Astrocyte of the cerebellum (primary cell): Measurements from ENCODE around the gene SPNS2.

Experiments
- DNase-seq: peaks from one replicate; pipeline ENCODE4 v3.0.0-alpha.2; 2011; ENCODE audit warnings: low read depth
- H3K4me3 ChIP-seq: 2 replicates; pipeline ENCODE4 v1.5.1; 2011; ENCODE audit warnings: mild to moderate bottlenecking, low read depth, low read length, moderate library complexity
- in situ Hi-C: cut with HindIII; loops from 2 replicates; pipeline ENCODE4 v1.10.0; 2017; ENCODE audit warnings: low sequenced_read_pairs
- TF ChIP-seq, protein P1 (sequence below): IDR thresholded peaks from 2 replicates; pipeline ENCODE4 v1.5.1; 2012; ENCODE audit warnings: low read length, low read depth, moderate library complexity, mild to moderate bottlenecking; ENCODE audit errors: missing control alignments

SPNS2 gene

DNA sequence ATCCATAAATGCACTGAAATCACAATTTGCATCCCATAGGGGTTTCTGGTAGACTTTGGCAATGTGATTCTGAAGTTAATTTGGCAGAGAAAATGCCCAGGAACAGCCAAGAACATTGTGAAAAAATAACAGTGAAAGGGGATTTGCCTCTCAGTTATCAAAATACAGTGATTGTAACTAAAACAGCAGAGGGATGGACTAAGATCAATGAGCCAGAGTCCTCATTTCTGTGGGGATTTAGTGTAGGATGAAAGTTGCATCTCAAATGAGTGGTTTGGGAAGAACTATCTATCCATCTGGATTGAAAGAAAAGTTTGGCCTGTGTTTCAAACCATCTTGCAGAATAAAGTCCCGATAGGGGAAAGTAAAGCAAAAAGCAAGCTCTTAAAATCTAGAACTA, 28.5 kb downstream of the SPNS2 start:
- in situ Hi-C loops: no loop called here
- no peak overlapping the region for H3K4me3 ChIP-seq
- DNase-seq: no peak
- TF ChIP-seq, protein P1, sequence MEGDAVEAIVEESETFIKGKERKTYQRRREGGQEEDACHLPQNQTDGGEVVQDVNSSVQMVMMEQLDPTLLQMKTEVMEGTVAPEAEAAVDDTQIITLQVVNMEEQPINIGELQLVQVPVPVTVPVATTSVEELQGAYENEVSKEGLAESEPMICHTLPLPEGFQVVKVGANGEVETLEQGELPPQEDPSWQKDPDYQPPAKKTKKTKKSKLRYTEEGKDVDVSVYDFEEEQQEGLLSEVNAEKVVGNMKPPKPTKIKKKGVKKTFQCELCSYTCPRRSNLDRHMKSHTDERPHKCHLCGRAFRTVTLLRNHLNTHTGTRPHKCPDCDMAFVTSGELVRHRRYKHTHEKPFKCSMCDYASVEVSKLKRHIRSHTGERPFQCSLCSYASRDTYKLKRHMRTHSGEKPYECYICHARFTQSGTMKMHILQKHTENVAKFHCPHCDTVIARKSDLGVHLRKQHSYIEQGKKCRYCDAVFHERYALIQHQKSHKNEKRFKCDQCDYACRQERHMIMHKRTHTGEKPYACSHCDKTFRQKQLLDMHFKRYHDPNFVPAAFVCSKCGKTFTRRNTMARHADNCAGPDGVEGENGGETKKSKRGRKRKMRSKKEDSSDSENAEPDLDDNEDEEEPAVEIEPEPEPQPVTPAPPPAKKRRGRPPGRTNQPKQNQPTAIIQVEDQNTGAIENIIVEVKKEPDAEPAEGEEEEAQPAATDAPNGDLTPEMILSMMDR: no peak

DNA sequence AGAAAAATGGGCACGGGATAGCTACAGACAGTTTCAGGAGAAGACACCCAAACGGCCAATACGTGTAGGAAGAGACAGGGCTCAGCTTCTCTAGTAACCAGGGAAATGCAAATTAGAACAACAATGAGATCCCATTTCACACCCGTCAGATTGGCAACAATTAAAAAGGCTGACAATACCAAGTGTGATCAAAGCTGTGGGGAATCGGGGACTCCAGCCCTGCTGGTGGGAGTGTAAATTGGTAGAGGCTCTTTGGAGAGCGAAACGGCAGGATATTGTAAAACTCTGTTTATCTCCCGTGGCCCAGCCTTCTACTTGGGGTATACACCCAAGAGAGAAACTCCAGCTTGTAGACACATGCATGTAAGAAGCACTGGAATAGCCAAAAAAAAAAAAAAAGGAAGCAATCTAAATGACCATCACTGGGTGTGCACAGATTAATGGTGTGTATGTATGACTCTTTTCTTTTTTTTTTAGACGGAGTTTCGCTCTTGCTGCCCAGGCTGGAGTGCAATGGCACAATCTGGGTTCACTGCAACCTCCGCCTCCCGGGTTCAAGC, 29.0 kb downstream of the SPNS2 start:
- no peak for DNase-seq
- in situ Hi-C loops: no loop called here
- no peak overlapping the region for H3K4me3 ChIP-seq
- TF ChIP-seq, protein P1: no peak

DNA sequence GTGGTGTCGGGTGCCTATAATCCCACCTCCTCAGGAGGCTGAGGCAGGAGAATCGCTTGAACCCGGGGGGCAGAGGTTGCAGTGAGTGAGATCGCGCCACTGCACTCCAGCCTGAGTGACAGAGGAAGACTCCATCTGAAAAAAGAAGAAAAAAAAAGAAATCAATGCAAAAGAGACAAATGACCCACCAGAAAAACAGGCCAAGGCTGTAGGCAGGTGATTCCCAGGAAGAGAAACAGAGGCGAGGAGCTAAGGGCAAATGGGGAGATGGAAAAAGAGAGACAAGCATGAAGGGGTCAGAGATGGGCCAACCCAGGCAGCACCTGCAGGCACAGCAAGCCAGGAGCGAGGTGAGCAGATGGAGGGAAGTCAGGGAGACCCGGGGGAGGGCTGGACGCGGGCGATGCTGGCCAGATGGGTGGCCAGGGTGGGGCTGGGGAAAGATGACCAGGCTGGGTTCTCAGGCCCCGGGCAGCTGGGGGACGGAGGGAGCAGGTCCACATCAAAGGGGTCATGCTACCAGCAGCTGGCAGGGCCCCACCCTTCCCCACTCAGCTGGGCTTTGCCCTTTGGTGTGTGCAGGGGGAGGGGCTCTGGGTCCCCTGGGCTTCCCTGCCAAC, 31.0 kb downstream of the SPNS2 start:
- H3K4me3 ChIP-seq: no peak overlapping the region
- TF ChIP-seq, protein P1: no peak
- in situ Hi-C loops: no loop called here
- DNase-seq: no peak

DNA sequence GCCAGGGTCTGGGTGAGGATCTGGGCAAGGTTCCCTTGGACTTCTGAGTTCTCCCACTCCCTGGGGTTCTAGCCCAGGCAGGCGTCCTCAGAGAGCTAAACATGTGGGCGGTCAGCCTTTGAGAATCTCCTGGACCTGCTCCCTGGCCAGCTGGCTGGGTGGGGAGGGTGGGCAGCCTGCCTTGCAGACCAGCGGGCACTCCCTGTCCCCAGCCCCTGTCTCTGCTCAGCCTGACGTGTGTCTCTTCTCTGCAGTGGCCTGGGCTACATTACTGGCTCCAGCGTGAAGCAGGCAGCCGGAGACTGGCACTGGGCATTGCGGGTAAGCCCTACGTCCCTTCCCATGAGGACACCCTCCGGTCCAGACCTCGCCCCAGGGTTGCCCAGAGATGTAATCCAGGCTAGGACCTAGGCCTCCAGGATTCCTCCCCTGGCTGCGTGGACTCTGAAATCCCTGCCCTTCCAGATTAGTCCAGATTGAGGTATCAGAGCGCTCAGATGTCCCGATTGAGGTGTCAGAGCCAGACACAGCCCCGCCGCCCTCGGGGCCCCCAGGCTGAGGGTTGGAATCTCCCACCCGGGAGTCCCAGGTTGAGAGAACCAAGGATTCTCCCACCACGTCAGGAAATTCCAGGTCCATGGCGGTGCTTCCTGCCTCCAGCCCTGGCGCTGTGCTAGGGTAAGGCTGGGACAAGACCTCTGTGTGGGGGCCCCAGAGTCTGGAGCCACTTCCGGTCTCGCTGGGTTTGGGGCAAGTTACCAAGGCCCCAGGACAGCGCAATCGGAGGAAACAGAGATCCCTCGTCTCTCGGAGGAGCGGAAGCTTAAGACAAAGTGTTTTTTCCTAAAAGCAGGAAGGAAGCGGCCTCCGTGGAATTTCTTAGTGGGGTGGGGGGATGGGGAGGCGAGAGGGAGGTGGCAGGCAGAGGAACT, 32.4 kb downstream of the SPNS2 start:
- DNase-seq: no peak
- in situ Hi-C loops: no loop called here
- TF ChIP-seq, protein P1: no peak
- H3K4me3 ChIP-seq: no peak overlapping the region

DNA sequence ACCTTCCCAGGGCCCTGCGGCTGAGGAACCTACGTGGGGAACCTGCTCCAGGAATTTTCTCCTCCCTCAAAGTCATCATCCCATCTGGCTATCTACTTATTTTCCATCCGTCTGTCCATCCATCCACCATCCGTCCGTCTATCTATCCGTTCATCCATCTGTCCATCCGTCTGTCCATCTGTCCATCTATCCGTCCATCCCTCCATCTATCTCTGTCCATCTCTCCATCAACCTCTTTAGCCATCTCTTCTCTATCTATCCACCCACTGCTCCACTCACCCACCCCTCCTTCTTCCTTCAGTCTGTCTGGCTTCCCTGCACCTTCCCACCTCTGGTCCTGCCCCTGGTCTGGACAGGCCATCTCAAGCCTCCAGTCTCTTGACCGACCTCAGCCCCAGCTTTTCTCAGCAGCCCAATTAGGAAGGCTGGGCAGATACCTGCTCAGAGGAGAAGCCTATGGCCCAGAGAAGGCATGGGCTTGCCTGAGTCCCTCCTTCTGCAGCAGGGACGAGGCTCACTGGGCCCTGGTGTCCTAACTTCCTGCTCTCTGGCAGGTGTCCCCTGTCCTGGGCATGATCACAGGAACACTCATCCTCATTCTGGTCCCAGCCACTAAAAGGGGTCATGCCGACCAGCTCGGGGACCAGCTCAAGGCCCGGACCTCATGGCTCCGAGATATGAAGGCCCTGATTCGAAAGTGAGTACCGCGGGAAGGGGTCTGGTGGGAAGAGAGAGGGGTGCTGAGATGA, 33.5 kb downstream of the SPNS2 start:
- DNase-seq: no peak
- in situ Hi-C loops: no loop called here
- TF ChIP-seq, protein P1: no peak
- no peak overlapping the region for H3K4me3 ChIP-seq

DNA sequence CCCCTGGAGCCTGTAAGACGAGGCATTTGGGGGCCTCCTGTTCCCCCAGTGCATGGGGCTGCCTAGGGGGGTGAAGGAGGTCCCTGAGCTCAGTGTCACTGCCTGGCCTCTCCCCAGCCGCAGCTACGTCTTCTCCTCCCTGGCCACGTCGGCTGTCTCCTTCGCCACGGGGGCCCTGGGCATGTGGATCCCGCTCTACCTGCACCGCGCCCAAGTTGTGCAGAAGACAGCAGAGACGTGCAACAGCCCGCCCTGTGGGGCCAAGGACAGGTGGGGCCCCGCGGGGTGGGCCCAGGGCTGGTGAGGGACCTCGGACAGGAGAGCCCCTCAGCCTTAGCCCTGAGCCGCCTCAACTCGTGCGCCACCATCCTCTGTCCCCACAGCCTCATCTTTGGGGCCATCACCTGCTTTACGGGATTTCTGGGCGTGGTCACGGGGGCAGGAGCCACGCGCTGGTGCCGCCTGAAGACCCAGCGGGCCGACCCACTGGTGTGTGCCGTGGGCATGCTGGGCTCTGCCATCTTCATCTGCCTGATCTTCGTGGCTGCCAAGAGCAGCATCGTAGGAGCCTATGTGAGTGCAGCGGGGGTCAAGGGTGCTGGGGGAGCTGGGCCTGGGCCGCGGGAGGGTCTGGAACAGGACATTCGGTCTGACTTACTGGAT, 34.3 kb downstream of the SPNS2 start:
- in situ Hi-C loops: no loop called here
- no peak for DNase-seq
- TF ChIP-seq, protein P1: no peak
- no peak overlapping the region for H3K4me3 ChIP-seq
